Activated B cell treated with CpG ODN at 0.5 μM for 24 hours (primary cell): ENCODE measurements around the gene PCDH9. TPM values are rescaled to one million over a fixed set of nuclear protein-coding genes. Genes with fewer than 3 reads are reported as not detected.
A peak's percentile ranks its signal among the peaks of the same experiment; 100 is the strongest.

Source experiments
- ATAC-seq: fragments of 200-7000 bp; cut with Tn5 transposase; one replicate; pipeline ENCODE4 v1.10.0; 2021; ENCODE audit warnings: low read depth, mild to moderate bottlenecking, moderate library complexity
- CTCF ChIA-PET: fragments of 350-600 bp; sonication (Branson Sonifier 250); formaldehyde crosslinking; loops from one replicate; lab custom pipeline; 2021; ENCODE audit warnings: antibody characterized with exemption; lab: Charles Lee
- POLR2A ChIA-PET: fragments of 350-600 bp; sonication (Branson Sonifier 250); formaldehyde crosslinking; loops from one replicate; lab custom pipeline; 2021; ENCODE audit warnings: antibody characterized with exemption; lab: Charles Lee
- DNase-seq: peaks from one replicate; pipeline ENCODE4 v3.0.0; 2022
- H3K27ac Mint-ChIP-seq: one replicate; pipeline ENCODE4 v1.8.0; 2020; ENCODE audit warnings: mixed read lengths
- H3K27me3 Mint-ChIP-seq: one replicate; pipeline ENCODE4 v1.8.0; 2021; ENCODE audit warnings: mixed read lengths
- H3K36me3 Mint-ChIP-seq: one replicate; pipeline ENCODE4 v1.8.0; 2021; ENCODE audit warnings: low read depth, mixed read lengths
- H3K4me1 Mint-ChIP-seq: one replicate; pipeline ENCODE4 v1.8.0; 2021; ENCODE audit warnings: mixed read lengths
- H3K4me3 Mint-ChIP-seq: one replicate; pipeline ENCODE4 v1.8.0; 2020; ENCODE audit warnings: mild to moderate bottlenecking, mixed read lengths
- H3K9me3 Mint-ChIP-seq: one replicate; pipeline ENCODE4 v1.8.0; 2020; ENCODE audit warnings: mixed read lengths
- intact Hi-C: fragments of 100-400 bp; cut with micrococcal nuclease; formaldehyde crosslinking; loops from one replicate; pipeline ENCODE4 v1.15.1; 2024
- total RNA-seq: library from RNA; stranded (reverse); gene quantifications from 2 replicates; pipeline ENCODE4 v1.2.3, GENCODE V29; 2022
- TF ChIP-seq, protein P1 (sequence below): fragments of 200-600 bp; IDR thresholded peaks from one replicate; pipeline ENCODE4 v1.8.0; 2022; ENCODE audit warnings: antibody characterized with exemption, mild to moderate bottlenecking

PCDH9 gene
- total RNA-seq, 1 donor from 2014 or later: 6.4 TPM

DNA sequence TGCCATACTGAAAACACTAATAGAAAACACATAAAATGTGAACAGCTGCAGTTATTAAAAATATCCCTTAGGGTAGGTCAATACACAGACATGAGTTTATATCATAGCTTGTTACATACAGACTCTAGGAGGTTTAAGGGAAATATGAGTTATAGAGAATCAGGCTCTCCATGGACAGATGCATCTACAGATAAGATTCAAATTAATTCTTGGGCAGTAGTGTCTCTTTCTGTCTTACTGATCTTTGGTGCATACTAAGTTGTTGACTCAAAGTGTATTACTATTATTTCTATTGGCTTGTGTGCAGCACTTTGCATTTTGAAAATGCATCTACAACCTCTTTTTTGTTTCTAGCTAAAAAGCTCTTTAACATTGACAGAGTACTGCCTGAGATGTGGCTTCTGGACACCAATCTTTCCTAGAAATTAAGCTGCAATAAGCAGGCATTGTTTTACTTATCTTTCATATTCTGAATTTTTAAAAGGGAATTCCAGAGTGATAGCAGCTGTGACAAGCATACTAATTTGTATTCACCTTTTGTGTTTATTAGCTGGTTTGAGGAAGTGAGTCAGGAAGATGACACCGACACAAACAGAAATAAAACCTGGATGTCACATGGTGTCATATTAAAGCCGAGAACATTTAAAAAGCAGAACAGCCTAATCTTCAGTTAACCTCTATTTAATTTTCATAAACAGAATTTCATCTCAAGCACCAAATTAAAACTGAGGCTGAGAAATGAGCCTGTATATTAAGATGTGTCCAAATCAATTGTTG, 399.0 kb downstream of the PCDH9 start:
- peak; percentile 25 for ATAC-seq
- POLR2A ChIA-PET: no interaction called here
- CTCF ChIA-PET: no interaction called here

DNA sequence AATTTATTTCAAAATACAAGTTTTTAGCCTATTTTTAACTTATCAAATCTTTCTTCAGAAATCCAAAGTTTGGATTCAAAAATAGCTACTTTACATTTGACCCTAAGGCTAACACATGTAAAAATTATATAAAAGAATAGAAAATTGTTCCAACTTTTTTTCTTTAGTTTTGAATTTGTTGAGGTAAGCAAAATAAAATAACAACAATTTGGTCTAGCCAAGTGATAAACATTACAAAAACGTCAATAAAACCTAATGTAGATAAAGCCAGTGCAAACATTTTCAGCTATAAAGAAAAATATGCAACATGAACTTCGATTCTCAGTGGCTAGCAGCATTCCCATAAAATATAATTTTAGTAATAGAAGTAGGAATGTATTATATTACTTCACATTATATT, 400.3 kb downstream of the PCDH9 start:
- Mint-ChIP-seq H3K27ac (no peak overlapping the region), H3K4me3 (no peak overlapping the region), H3K9me3 (no peaks in the 10 kb centered on the region), H3K4me1 (peaks cover 29% of the 10 kb centered on the region), H3K36me3 (no peaks in the 10 kb centered on the region), H3K27me3 (no peaks in the 10 kb centered on the region)
- TF ChIP-seq, protein P1, sequence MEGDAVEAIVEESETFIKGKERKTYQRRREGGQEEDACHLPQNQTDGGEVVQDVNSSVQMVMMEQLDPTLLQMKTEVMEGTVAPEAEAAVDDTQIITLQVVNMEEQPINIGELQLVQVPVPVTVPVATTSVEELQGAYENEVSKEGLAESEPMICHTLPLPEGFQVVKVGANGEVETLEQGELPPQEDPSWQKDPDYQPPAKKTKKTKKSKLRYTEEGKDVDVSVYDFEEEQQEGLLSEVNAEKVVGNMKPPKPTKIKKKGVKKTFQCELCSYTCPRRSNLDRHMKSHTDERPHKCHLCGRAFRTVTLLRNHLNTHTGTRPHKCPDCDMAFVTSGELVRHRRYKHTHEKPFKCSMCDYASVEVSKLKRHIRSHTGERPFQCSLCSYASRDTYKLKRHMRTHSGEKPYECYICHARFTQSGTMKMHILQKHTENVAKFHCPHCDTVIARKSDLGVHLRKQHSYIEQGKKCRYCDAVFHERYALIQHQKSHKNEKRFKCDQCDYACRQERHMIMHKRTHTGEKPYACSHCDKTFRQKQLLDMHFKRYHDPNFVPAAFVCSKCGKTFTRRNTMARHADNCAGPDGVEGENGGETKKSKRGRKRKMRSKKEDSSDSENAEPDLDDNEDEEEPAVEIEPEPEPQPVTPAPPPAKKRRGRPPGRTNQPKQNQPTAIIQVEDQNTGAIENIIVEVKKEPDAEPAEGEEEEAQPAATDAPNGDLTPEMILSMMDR: no peak
- DNase-seq: no peak
- ChIA-PET CTCF (no interaction called here), POLR2A (interaction anchor here (0.6 kb wide), 1 partner anchor 41 kb away, joined by 3 read pairs; no protein-coding TSS in a partner anchor)
- intact Hi-C loops: no loop called here
- no peak for ATAC-seq

More for the DNA sequence above, 399.0 kb downstream of the PCDH9 start:
- Mint-ChIP-seq H3K27ac (peak overlapping the region; percentile 59), H3K4me1 (peaks cover 29% of the 10 kb centered on the region), H3K27me3 (no peaks in the 10 kb centered on the region), H3K9me3 (no peaks in the 10 kb centered on the region), H3K4me3 (peak overlapping the region; percentile 60), H3K36me3 (no peaks in the 10 kb centered on the region)
- no peak for DNase-seq
- intact Hi-C loops: no loop called here
- TF ChIP-seq, protein P1: no peak

DNA sequence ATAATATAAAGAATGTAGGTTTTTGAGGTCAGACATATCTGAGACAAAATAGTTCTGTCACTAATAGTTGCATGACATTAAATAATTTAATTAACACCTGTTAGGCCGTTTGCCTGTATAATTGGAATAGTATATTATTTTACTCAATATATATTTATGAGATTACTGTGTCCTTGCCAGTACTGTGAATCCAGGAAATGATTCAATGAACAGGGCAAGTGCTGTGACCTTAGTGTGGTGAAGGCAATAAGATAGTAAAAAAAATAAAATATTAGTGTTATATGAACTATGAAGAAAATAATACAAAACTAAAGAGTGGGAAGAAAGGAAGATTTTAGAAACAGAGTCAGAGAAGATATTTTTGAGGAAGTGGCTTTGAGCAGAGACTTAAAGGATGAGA, 403.7 kb downstream of the PCDH9 start:
- intact Hi-C loops: no loop called here
- no peaks in the 10 kb centered on the region for H3K9me3 Mint-ChIP-seq
- no peaks in the 10 kb centered on the region for H3K36me3 Mint-ChIP-seq
- H3K27ac Mint-ChIP-seq: no peak overlapping the region
- TF ChIP-seq, protein P1: no peak
- H3K4me3 Mint-ChIP-seq: no peak overlapping the region
- H3K27me3 Mint-ChIP-seq: no peaks in the 10 kb centered on the region
- ATAC-seq: no peak
- POLR2A ChIA-PET: no interaction called here
- no peak for DNase-seq
- peaks cover 16% of the 10 kb centered on the region for H3K4me1 Mint-ChIP-seq
- CTCF ChIA-PET: no interaction called here

DNA sequence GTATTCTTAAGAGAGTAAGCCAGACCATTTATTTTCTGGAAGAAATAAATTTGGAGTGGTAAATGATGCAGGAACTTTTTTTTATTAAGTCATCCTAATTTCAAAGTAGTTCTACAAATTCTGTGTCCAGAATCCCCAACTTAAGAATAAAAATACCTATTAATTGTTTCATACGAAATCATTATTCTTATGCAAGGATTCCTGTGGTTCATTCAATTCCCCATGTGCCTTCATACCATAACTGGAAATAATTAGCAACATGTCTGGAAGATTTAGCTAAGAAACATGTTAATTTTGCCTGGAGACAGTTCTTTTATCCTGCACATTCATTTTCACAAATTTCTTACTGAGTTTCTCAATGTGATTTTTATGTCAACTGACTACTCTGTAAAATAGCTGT, 408.6 kb downstream of the PCDH9 start:
- POLR2A ChIA-PET: no interaction called here
- no peaks in the 10 kb centered on the region for H3K9me3 Mint-ChIP-seq
- H3K4me3 Mint-ChIP-seq: no peak overlapping the region
- H3K36me3 Mint-ChIP-seq: no peaks in the 10 kb centered on the region
- H3K4me1 Mint-ChIP-seq: peaks cover under 1% of the 10 kb centered on the region
- TF ChIP-seq, protein P1: no peak
- no peak overlapping the region for H3K27ac Mint-ChIP-seq
- no peaks in the 10 kb centered on the region for H3K27me3 Mint-ChIP-seq
- CTCF ChIA-PET: no interaction called here
- intact Hi-C loops: no loop called here
- no peak for ATAC-seq
- no peak for DNase-seq

DNA sequence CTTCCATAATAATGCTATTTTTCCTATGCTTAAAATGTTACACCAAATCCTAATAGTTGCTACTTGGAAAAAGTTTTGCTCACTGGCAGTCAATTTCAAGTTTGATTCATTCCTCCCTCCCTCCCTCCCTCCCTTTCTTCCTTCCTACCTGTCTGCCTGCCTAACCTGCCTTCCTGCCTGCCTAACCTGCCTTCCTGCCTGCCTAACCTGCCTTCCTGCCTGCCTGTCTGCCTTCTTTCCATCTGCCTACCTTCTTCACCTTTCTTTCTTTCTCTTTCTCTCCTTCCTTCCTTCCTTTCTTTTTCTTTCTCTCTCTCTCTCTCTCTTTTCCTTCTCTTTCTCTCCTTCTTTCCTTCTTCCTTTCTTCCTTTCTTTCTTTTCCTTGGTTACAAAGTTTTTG, 418.7 kb downstream of the PCDH9 start:
- H3K27me3 Mint-ChIP-seq: no peaks in the 10 kb centered on the region
- H3K4me3 Mint-ChIP-seq: no peak overlapping the region
- ChIA-PET CTCF (no interaction called here), POLR2A (no interaction called here)
- intact Hi-C loops: no loop called here
- TF ChIP-seq, protein P1: no peak
- no peaks in the 10 kb centered on the region for H3K4me1 Mint-ChIP-seq
- no peak overlapping the region for H3K27ac Mint-ChIP-seq
- H3K9me3 Mint-ChIP-seq: peaks cover 7% of the 10 kb centered on the region
- no peaks in the 10 kb centered on the region for H3K36me3 Mint-ChIP-seq
- DNase-seq (no peak), ATAC-seq (no peak)
